H9 (cell line): ENCODE measurements around the gene PBX1. TPM values are rescaled to one million over a fixed set of nuclear protein-coding genes. Genes with fewer than 3 reads are reported as not detected.

ENCODE experiments used
- DNase-seq: peaks from one replicate; pipeline ENCODE4 v3.0.0-alpha.2; 2017
- H2AFZ ChIP-seq: one replicate; pipeline ENCODE4 v1.6.1; 2013; ENCODE audit warnings: mild to moderate bottlenecking, low read length, control low read depth, moderate library complexity
- H2AK5ac ChIP-seq: 2 replicates; pipeline ENCODE4 v1.6.1; 2013; ENCODE audit warnings: low read length, control low read depth, mixed read lengths; ENCODE audit not compliant: insufficient read length
- H2BK120ac ChIP-seq: one replicate; pipeline ENCODE4 v1.6.1; 2013; ENCODE audit warnings: low read depth, mild to moderate bottlenecking, low read length, control low read depth, inconsistent platforms; ENCODE audit not compliant: poor library complexity, severe bottlenecking
- H2BK12ac ChIP-seq: 2 replicates; pipeline ENCODE4 v1.6.1; 2013; ENCODE audit warnings: low read length, control low read depth, mixed read lengths, low read depth; ENCODE audit not compliant: insufficient read length
- H2BK15ac ChIP-seq: 2 replicates; pipeline ENCODE4 v1.6.1; 2013; ENCODE audit warnings: low read depth, low read length, control low read depth
- H2BK20ac ChIP-seq: one replicate; pipeline ENCODE4 v1.6.1; 2013; ENCODE audit warnings: low read depth, mild to moderate bottlenecking, low read length, control low read depth, inconsistent platforms; ENCODE audit not compliant: poor library complexity, severe bottlenecking
- H2BK5ac ChIP-seq: 2 replicates; pipeline ENCODE4 v1.6.1; 2013; ENCODE audit warnings: low read length, control low read depth, mixed read lengths; ENCODE audit not compliant: insufficient read length
- H3K14ac ChIP-seq: 2 replicates; pipeline ENCODE4 v1.6.1; 2013; ENCODE audit warnings: low read length, control low read depth; ENCODE audit not compliant: insufficient read depth
- H3K18ac ChIP-seq: 2 replicates; pipeline ENCODE4 v1.6.1; 2013; ENCODE audit warnings: low read depth, mild to moderate bottlenecking, mixed read lengths, low read length, control low read depth; ENCODE audit not compliant: insufficient read length
- H3K23ac ChIP-seq: 2 replicates; pipeline ENCODE4 v1.6.1; 2013; ENCODE audit warnings: low read length, control low read depth, mixed read lengths, low read depth; ENCODE audit not compliant: insufficient read length
- H3K23me2 ChIP-seq: 2 replicates; pipeline ENCODE4 v1.6.1; 2013; ENCODE audit warnings: low read depth, mild to moderate bottlenecking, mixed read lengths, low read length, control low read depth; ENCODE audit not compliant: insufficient read length, poor library complexity, severe bottlenecking
- H3K27ac ChIP-seq: 2 replicates; pipeline ENCODE4 v1.5.1; 2013; ENCODE audit warnings: low read length, control low read depth, mixed read lengths, low read depth; ENCODE audit not compliant: insufficient read length
- H3K27me3 ChIP-seq: 2 replicates; pipeline ENCODE4 v1.6.1; 2013; ENCODE audit warnings: low read length, control low read depth, inconsistent platforms; ENCODE audit not compliant: insufficient read depth
- H3K4ac ChIP-seq: 2 replicates; pipeline ENCODE4 v1.6.1; 2013; ENCODE audit warnings: low read depth, mild to moderate bottlenecking, control low read depth, inconsistent platforms, low read length, moderate library complexity
- H3K4me1 ChIP-seq: 2 replicates; pipeline ENCODE4 v1.6.1; 2013; ENCODE audit warnings: low read length, control low read depth, inconsistent platforms; ENCODE audit not compliant: insufficient read depth
- H3K4me2 ChIP-seq: 2 replicates; pipeline ENCODE4 v1.6.1; 2013; ENCODE audit warnings: low read length, control low read depth, mixed read lengths; ENCODE audit not compliant: insufficient read length, insufficient read depth
- H3K56ac ChIP-seq: 2 replicates; pipeline ENCODE4 v1.6.1; 2013; ENCODE audit warnings: low read depth, mild to moderate bottlenecking, mixed read lengths, low read length, control low read depth; ENCODE audit not compliant: insufficient read length
- H3K79me1 ChIP-seq: 2 replicates; pipeline ENCODE4 v1.6.1; 2013; ENCODE audit warnings: low read depth, mild to moderate bottlenecking, moderate library complexity, low read length, control low read depth, inconsistent platforms; ENCODE audit not compliant: insufficient read depth, poor library complexity, severe bottlenecking
- H3K79me2 ChIP-seq: 2 replicates; pipeline ENCODE4 v1.6.1; 2013; ENCODE audit warnings: low read length, control low read depth, inconsistent platforms; ENCODE audit not compliant: insufficient read depth
- H3K9ac ChIP-seq: 2 replicates; pipeline ENCODE4 v1.6.1; 2013; ENCODE audit warnings: low read length, control low read depth, mixed read lengths; ENCODE audit not compliant: insufficient read length; ENCODE audit errors: extremely low read depth
- H3K9me3 ChIP-seq: one replicate; pipeline ENCODE4 v1.6.1; 2013; ENCODE audit warnings: low read depth, low read length, inconsistent platforms; ENCODE audit not compliant: control insufficient read depth
- H3T11ph ChIP-seq: one replicate; pipeline ENCODE4 v1.6.1; 2013; ENCODE audit warnings: mild to moderate bottlenecking, low read length, control low read depth, inconsistent platforms
- H4K20me1 ChIP-seq: one replicate; pipeline ENCODE4 v1.6.1; 2013; ENCODE audit not compliant: control insufficient read depth, insufficient read length, insufficient read depth
- H4K5ac ChIP-seq: 2 replicates; pipeline ENCODE4 v1.6.1; 2013; ENCODE audit warnings: low read depth, mild to moderate bottlenecking, mixed read lengths, low read length, control low read depth; ENCODE audit not compliant: insufficient read length
- H4K8ac ChIP-seq: replicated peaks from 2 replicates; pipeline ENCODE4 v1.6.1; 2013; ENCODE audit warnings: low read length, control low read depth, mixed read lengths, low read depth; ENCODE audit not compliant: insufficient read length
- H4K91ac ChIP-seq: 2 replicates; pipeline ENCODE4 v1.6.1; 2013; ENCODE audit warnings: low read depth, mild to moderate bottlenecking, moderate library complexity, mixed read lengths, low read length, control low read depth; ENCODE audit not compliant: insufficient read length
- H3K27ac Mint-ChIP-seq, 3 experiments: 2 replicates in 2 of 3; 3 replicates in 1 of 3; pipeline ENCODE4 v1.8.0; 2020 to 2021; ENCODE audit warnings: mixed read lengths in 3 of 3, mild to moderate bottlenecking in 1 of 3, moderate library complexity in 1 of 3
- H3K27me3 Mint-ChIP-seq: 2 replicates; pipeline ENCODE4 v1.8.0; 2021; ENCODE audit warnings: low read depth, mild to moderate bottlenecking, moderate library complexity, mixed read lengths
- H3K36me3 Mint-ChIP-seq, 3 experiments: 2 replicates in 2 of 3; 3 replicates in 1 of 3; pipeline ENCODE4 v1.8.0; 2020 to 2021; ENCODE audit warnings: low read depth in 3 of 3, mixed read lengths in 3 of 3; ENCODE audit not compliant: insufficient read depth in 1 of 3
- H3K4me1 Mint-ChIP-seq, 2 experiments: 2 replicates each; pipeline ENCODE4 v1.8.0; 2020; ENCODE audit warnings: mixed read lengths in 2 of 2
- H3K4me3 Mint-ChIP-seq, 2 experiments: 2 replicates in 1 of 2; 3 replicates in 1 of 2; pipeline ENCODE4 v1.8.0; 2020 to 2021; ENCODE audit warnings: mild to moderate bottlenecking in 2 of 2, mixed read lengths in 2 of 2, moderate library complexity in 1 of 2
- H3K9me3 Mint-ChIP-seq, 2 experiments: 2 replicates in 1 of 2; 3 replicates in 1 of 2; pipeline ENCODE4 v1.8.0; 2020; ENCODE audit warnings: mild to moderate bottlenecking in 2 of 2, mixed read lengths in 2 of 2, moderate library complexity in 1 of 2
- CTCF ChIP-seq: fragments of 200-600 bp; sonication (generic); conservative IDR thresholded peaks from 3 replicates; pipeline ENCODE4 v1.8.0; 2021; ENCODE audit warnings: antibody characterized with exemption, mild to moderate bottlenecking
- WGBS: extraction: QIAGEN DNeasy Blood & Tissue Kit; methylation state at CpG from one replicate; pipeline ENCODE4 v1.1.7; 2013; ENCODE audit warnings: missing lambda C conversion rate, low lambda C conversion rate, mixed read lengths; ENCODE audit not compliant: insufficient read length; ENCODE audit errors: extremely low coverage; 5-methylcytosine and 5-hydroxymethylcytosine counted together
- total RNA-seq: library from RNA; stranded (reverse); gene quantifications from 2 replicates; pipeline ENCODE4 v1.2.1, GENCODE V29; 2021

The PBX1 gene
- total RNA-seq, 1 experiment from 2014 or later = 142 TPM

- Mint-ChIP-seq H3K4me1 (peaks cover 11 to 16% of the 10 kb centered on the region in 2 experiments), H3K27me3 (no peaks in the 10 kb centered on the region), H3K36me3 (peaks cover 0 to 4% (median 0%) of the 10 kb centered on the region in 3 experiments; a peak in 2 of 7 replicates), H3K9me3 (no peaks in the 10 kb centered on the region), H3K27ac (no peak overlapping the region), H3K4me3 (no peak overlapping the region)
- no peaks in the 10 kb centered on the region for H3K27me3 ChIP-seq
- WGBS = no CpG with 5 or more reads among the region's 5 CpGs
- no peak overlapping the region for H2AK5ac ChIP-seq
- no peak overlapping the region for H3K27ac ChIP-seq
- no peak overlapping the region for H3K14ac ChIP-seq
- no peak overlapping the region for H2BK5ac ChIP-seq
- H3T11ph ChIP-seq = no peak overlapping the region
- H4K5ac ChIP-seq = no peak overlapping the region
- no peaks in the 10 kb centered on the region for H4K20me1 ChIP-seq
- H2BK15ac ChIP-seq = no peak overlapping the region
- H3K4me2 ChIP-seq = no peak overlapping the region
- H2BK20ac ChIP-seq = no peak overlapping the region
- H3K56ac ChIP-seq = no peak overlapping the region
- DNase-seq = no peak
- H4K8ac ChIP-seq = no peak overlapping the region
- H4K91ac ChIP-seq = no peak overlapping the region
- H2BK12ac ChIP-seq = no peak overlapping the region
- H3K9me3 ChIP-seq = no peaks in the 10 kb centered on the region
- H3K4me1 ChIP-seq = no peaks in the 10 kb centered on the region
- H2AFZ ChIP-seq = no peak overlapping the region
- H3K23ac ChIP-seq = no peak overlapping the region
- no peak overlapping the region for H3K18ac ChIP-seq
- H2BK120ac ChIP-seq = no peak overlapping the region
- H3K23me2 ChIP-seq = no peaks in the 10 kb centered on the region
- peaks cover 5% of the 10 kb centered on the region for H3K79me1 ChIP-seq
- no peak overlapping the region for H3K4ac ChIP-seq
- no peaks in the 10 kb centered on the region; the same call in 1 of the 2 replicates for H3K79me2 ChIP-seq
- TF ChIP-seq CTCF = no peak
- H3K9ac ChIP-seq = no peak overlapping the region
These were observed 186.8 kb downstream of the PBX1 start for GRCh38 chr1:164745736-164746135.
